ENCODE data around the gene ZNF304. TPM values are rescaled to one million over a fixed set of nuclear protein-coding genes. Genes with fewer than 3 reads are reported as not detected.

The ZNF304 gene
- total RNA-seq, 1 donor from 2014 or later = 13.7 TPM

DNA sequence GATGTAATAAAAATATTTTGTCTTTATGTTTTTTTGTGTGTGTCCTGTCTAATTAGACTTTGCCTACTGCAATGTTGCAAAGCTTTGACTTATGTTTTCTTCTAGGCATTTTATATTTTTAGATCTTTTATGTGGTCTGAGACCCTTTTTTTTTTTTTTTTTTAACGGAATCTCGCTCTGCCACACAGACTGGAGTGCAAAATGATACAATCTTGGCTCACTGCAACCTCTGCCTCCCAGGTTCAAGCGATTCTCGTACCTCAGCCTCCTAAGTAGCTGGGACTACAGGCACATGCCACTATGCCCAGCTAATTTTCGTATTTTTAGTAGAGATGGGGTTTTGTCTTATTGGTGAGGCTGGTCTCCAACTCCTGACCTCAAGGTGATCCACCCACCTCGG, 8.5 kb upstream of the ZNF304 start:
- DNase-seq (ENCODE audit: low read depth) (no peak), FAIRE-seq (no peak)
- Histone ChIP-seq H3K27me3 (ENCODE audit: control insufficient read depth, insufficient read depth, low read length) (no peaks in the 10 kb centered on the region), H3K36me3 (ENCODE audit: control insufficient read depth, insufficient read depth, low read length) (no peaks in the 10 kb centered on the region), H3K4me3 (ENCODE audit: low read depth, low read length) (no peak overlapping the region)
- TF ChIP-seq, protein P1, sequence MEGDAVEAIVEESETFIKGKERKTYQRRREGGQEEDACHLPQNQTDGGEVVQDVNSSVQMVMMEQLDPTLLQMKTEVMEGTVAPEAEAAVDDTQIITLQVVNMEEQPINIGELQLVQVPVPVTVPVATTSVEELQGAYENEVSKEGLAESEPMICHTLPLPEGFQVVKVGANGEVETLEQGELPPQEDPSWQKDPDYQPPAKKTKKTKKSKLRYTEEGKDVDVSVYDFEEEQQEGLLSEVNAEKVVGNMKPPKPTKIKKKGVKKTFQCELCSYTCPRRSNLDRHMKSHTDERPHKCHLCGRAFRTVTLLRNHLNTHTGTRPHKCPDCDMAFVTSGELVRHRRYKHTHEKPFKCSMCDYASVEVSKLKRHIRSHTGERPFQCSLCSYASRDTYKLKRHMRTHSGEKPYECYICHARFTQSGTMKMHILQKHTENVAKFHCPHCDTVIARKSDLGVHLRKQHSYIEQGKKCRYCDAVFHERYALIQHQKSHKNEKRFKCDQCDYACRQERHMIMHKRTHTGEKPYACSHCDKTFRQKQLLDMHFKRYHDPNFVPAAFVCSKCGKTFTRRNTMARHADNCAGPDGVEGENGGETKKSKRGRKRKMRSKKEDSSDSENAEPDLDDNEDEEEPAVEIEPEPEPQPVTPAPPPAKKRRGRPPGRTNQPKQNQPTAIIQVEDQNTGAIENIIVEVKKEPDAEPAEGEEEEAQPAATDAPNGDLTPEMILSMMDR (IDR thresholded peaks at IDR 0.05; ENCODE audit: insufficient read depth, low read length, severe bottlenecking) = no peak

DNA sequence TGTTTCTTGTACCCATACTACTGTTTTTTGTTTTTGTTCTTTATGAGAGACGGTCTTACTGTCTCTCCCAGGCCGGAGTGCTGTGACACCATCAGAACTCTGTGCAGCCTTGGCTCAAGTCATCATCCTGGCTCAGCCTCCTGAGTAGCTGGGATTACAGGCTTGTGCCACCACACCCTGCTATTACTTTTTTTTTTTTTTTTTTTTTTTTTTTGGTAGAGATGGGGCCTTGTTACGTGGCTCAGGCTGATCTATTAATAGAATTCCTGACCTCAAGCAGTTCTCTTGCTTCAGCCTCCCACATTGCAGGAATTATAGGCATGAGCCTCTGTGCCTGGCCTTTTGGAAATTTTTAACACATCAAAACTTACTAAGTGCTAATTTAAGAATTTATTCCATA, 2.9 kb upstream of the ZNF304 start:
- FAIRE-seq = no peak
- peaks cover under 1% of the 10 kb centered on the region for H3K36me3 ChIP-seq (ENCODE audit: control insufficient read depth, insufficient read depth, low read length)

DNA sequence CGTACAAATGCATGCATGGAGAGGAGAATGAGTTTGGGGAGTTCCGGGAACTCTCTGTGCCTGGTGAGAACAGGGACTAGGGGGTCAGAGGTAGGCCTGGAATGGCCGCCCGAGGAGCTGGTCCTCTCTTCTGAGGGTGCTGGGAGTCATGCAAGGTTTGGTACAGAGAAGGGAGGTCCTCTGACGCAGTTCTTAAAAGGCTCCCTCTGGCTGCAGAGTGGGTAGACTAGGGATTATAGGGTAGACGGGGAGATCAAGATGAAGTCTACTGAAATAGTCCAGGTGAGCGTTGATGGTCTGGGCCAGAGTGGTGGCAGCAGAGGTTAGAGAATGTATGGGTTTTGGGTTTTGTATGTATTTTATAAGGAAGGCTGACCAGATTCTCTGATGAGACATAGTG, 796 bp downstream of the ZNF304 start:
- peak; percentile 48 for DNase-seq (ENCODE audit: low read depth)
- peaks cover 18% of the 10 kb centered on the region for H3K36me3 ChIP-seq (ENCODE audit: control insufficient read depth, insufficient read depth, low read length)
- no peaks in the 10 kb centered on the region for H3K27me3 ChIP-seq (ENCODE audit: control insufficient read depth, insufficient read depth, low read length)
- TF ChIP-seq, protein P1 (IDR thresholded peaks at IDR 0.05; ENCODE audit: insufficient read depth, low read length, severe bottlenecking) = peak; percentile 29
- peak overlapping the region; percentile 92 for H3K4me3 ChIP-seq (ENCODE audit: low read depth, low read length)
- FAIRE-seq = no peak

More for the DNA sequence above, 2.9 kb upstream of the ZNF304 start:
- DNase-seq (ENCODE audit: low read depth) = peak; percentile 15
- Histone ChIP-seq H3K4me3 (ENCODE audit: low read depth, low read length) (no peak overlapping the region), H3K27me3 (ENCODE audit: control insufficient read depth, insufficient read depth, low read length) (no peaks in the 10 kb centered on the region)
- TF ChIP-seq, protein P1 (IDR thresholded peaks at IDR 0.05; ENCODE audit: insufficient read depth, low read length, severe bottlenecking) = no peak

DNA sequence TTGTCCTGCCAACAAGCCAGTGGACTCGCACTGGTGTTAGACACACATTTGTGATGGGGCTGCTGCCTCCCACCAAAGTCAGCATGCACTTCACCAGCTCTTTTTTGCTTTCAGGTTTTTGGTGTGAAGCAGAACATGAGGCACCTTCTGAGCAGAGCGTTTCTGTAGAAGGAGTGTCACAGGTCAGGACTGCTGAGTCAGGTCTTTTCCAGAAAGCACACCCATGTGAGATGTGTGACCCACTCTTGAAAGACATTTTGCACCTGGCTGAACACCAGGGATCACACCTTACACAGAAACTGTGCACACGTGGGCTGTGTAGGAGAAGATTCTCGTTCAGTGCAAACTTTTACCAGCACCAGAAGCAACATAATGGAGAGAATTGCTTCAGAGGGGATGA, 4.8 kb downstream of the ZNF304 start:
- H3K4me3 ChIP-seq (ENCODE audit: low read depth, low read length) = no peak overlapping the region
- FAIRE-seq = no peak
- H3K27me3 ChIP-seq (ENCODE audit: control insufficient read depth, insufficient read depth, low read length) = no peaks in the 10 kb centered on the region
- no peak for DNase-seq (ENCODE audit: low read depth)
- TF ChIP-seq, protein P1 (IDR thresholded peaks at IDR 0.05; ENCODE audit: insufficient read depth, low read length, severe bottlenecking) = no peak
- peaks cover 27% of the 10 kb centered on the region for H3K36me3 ChIP-seq (ENCODE audit: control insufficient read depth, insufficient read depth, low read length)

DNA sequence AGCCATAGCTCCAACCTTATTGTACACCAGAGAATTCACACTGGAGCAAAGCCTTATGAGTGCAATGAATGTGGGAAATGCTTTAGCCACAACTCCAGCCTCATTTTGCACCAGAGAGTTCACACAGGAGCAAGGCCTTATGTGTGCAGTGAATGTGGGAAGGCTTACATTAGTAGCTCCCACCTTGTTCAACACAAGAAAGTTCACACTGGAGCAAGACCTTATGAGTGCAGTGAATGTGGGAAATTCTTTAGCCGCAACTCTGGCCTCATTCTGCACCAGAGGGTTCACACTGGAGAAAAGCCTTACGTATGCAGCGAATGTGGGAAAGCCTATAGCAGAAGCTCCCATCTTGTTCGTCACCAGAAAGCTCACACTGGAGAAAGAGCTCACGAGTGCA, 6.3 kb downstream of the ZNF304 start:
- H3K36me3 ChIP-seq (ENCODE audit: control insufficient read depth, insufficient read depth, low read length) = peaks cover 27% of the 10 kb centered on the region
- TF ChIP-seq, protein P1 (IDR thresholded peaks at IDR 0.05; ENCODE audit: insufficient read depth, low read length, severe bottlenecking) = no peak
- DNase-seq (ENCODE audit: low read depth) (no peak), FAIRE-seq (no peak)
- no peaks in the 10 kb centered on the region for H3K27me3 ChIP-seq (ENCODE audit: control insufficient read depth, insufficient read depth, low read length)
- no peak overlapping the region for H3K4me3 ChIP-seq (ENCODE audit: low read depth, low read length)

DNA sequence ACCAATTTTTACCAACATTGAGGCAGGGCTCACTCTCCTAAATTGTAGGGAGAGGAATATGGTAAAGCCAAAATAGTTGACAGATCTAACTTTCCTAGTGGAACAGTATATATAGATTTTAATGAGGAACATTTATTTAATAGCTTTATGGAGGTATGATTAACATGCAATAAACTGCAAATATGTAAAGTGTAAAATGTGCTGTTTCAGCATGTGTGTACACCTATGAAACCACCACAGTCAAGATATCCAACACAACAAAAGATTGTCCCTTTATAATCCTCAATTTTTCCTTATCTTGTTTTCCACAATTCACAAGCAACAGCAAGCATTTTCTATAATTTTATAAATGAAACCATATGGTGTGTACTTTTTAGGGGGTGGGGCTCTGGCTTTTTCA, 8.2 kb downstream of the ZNF304 start:
- Histone ChIP-seq H3K36me3 (ENCODE audit: control insufficient read depth, insufficient read depth, low read length) (peaks cover 22% of the 10 kb centered on the region), H3K4me3 (ENCODE audit: low read depth, low read length) (no peak overlapping the region), H3K27me3 (ENCODE audit: control insufficient read depth, insufficient read depth, low read length) (no peaks in the 10 kb centered on the region)
- DNase-seq (ENCODE audit: low read depth) (no peak), FAIRE-seq (no peak)
- TF ChIP-seq, protein P1 (IDR thresholded peaks at IDR 0.05; ENCODE audit: insufficient read depth, low read length, severe bottlenecking) = no peak
